GM23338 (cell line): Measurements from ENCODE around the gene RARRES2. TPM values are rescaled to one million over a fixed set of nuclear protein-coding genes. Genes with fewer than 3 reads are reported as not detected.

Source experiments
- ATAC-seq: fragments of 200-7000 bp; cut with Tn5 transposase; 3 replicates; pipeline ENCODE4 v1.9.1; 2020
- DNase-seq: peaks from one replicate; pipeline ENCODE4 v3.0.0-alpha.2; 2015; ENCODE audit warnings: low spot score
- H2AFZ ChIP-seq: fragments of 200-600 bp; sonication (generic); 2 replicates; pipeline ENCODE4 v1.8.0; 2016; ENCODE audit warnings: antibody characterized with exemption, mild to moderate bottlenecking, moderate library complexity
- H3F3A ChIP-seq: fragments of 200-600 bp; sonication (generic); replicated peaks from 2 replicates; pipeline ENCODE4 v1.8.0; 2017; ENCODE audit warnings: antibody characterized with exemption, mixed run types, low read depth
- H3K27ac ChIP-seq: fragments of 200-600 bp; sonication (generic); 2 replicates; pipeline ENCODE4 v1.6.1; 2016; ENCODE audit warnings: low read depth
- H3K27me3 ChIP-seq: fragments of 200-600 bp; sonication (generic); 2 replicates; pipeline ENCODE4 v1.8.0; 2016; ENCODE audit warnings: mild to moderate bottlenecking, mixed run types, moderate library complexity; ENCODE audit not compliant: insufficient read depth
- H3K36me3 ChIP-seq: fragments of 200-600 bp; sonication (generic); 2 replicates; pipeline ENCODE4 v1.8.0; 2016; ENCODE audit warnings: mild to moderate bottlenecking; ENCODE audit not compliant: insufficient read depth
- H3K4me1 ChIP-seq: fragments of 200-600 bp; sonication (generic); 2 replicates; pipeline ENCODE4 v1.8.0; 2016; ENCODE audit warnings: mild to moderate bottlenecking, moderate library complexity; ENCODE audit not compliant: insufficient read depth
- H3K4me2 ChIP-seq: fragments of 200-600 bp; sonication (generic); 2 replicates; pipeline ENCODE4 v1.7.1; 2017; ENCODE audit warnings: mixed run types
- H3K4me3 ChIP-seq: fragments of 200-600 bp; sonication (generic); 2 replicates; pipeline ENCODE4 v1.6.1; 2016; ENCODE audit warnings: mixed run types
- H3K79me2 ChIP-seq: fragments of 200-600 bp; sonication (generic); replicated peaks from 2 replicates; pipeline ENCODE4 v1.8.0; 2017; ENCODE audit warnings: mild to moderate bottlenecking; ENCODE audit not compliant: insufficient read depth
- H3K9me2 ChIP-seq: fragments of 200-600 bp; sonication (generic); 2 replicates; pipeline ENCODE4 v1.8.0; 2017; ENCODE audit not compliant: insufficient read depth
- H4K20me1 ChIP-seq: fragments of 200-600 bp; sonication (generic); replicated peaks from 2 replicates; pipeline ENCODE4 v1.8.0; 2017; ENCODE audit warnings: mild to moderate bottlenecking; ENCODE audit not compliant: insufficient read depth
- H3K27ac Mint-ChIP-seq: 2 replicates; pipeline ENCODE4 v1.8.0; 2020; ENCODE audit warnings: inconsistent platforms, mild to moderate bottlenecking, moderate library complexity, mixed read lengths
- H3K27me3 Mint-ChIP-seq: 3 replicates; pipeline ENCODE4 v1.8.0; 2022; ENCODE audit warnings: low read depth, mild to moderate bottlenecking, moderate library complexity, mixed read lengths, inconsistent platforms; ENCODE audit not compliant: insufficient read depth, poor library complexity
- H3K36me3 Mint-ChIP-seq: 3 replicates; pipeline ENCODE4 v1.8.0; 2021; ENCODE audit warnings: low read depth, mild to moderate bottlenecking, inconsistent platforms, moderate library complexity, mixed read lengths
- H3K4me1 Mint-ChIP-seq: 3 replicates; pipeline ENCODE4 v1.8.0; 2020; ENCODE audit warnings: mild to moderate bottlenecking, inconsistent platforms, mixed read lengths
- H3K4me3 Mint-ChIP-seq: 3 replicates; pipeline ENCODE4 v1.8.0; 2021; ENCODE audit warnings: moderate library complexity, mild to moderate bottlenecking, inconsistent platforms, mixed read lengths
- H3K9me3 Mint-ChIP-seq: 3 replicates; pipeline ENCODE4 v1.8.0; 2020; ENCODE audit warnings: moderate library complexity, mild to moderate bottlenecking, inconsistent platforms, mixed read lengths
- CREB1 ChIP-seq: fragments of 250-450 bp; sonication (Bioruptor Pico); IDR thresholded peaks from 2 replicates; pipeline ENCODE4 v1.5.0; 2020; ENCODE audit warnings: low read depth, mild to moderate bottlenecking, moderate library complexity
- EZH2 ChIP-seq: fragments of 200-600 bp; sonication (generic); IDR thresholded peaks from one replicate; pipeline ENCODE4 v1.8.0; 2017; ENCODE audit warnings: antibody characterized with exemption, mild to moderate bottlenecking, low read depth; ENCODE audit not compliant: unreplicated experiment
- EZH2phosphoT487 ChIP-seq: fragments of 200-600 bp; sonication (generic); IDR thresholded peaks from one replicate; pipeline ENCODE4 v1.8.1; 2018; ENCODE audit warnings: antibody characterized with exemption; ENCODE audit not compliant: unreplicated experiment
- JUNB ChIP-seq: IDR thresholded peaks from one replicate; pipeline ENCODE4 v1.6.1; 2016; ENCODE audit warnings: antibody characterized with exemption; ENCODE audit not compliant: unreplicated experiment
- POLR2AphosphoS5 ChIP-seq: IDR thresholded peaks from 2 replicates; pipeline ENCODE4 v1.6.1; 2016; ENCODE audit warnings: antibody characterized with exemption, low read depth
- ZNF114 ChIP-seq: fragments of 250-450 bp; sonication (Bioruptor Pico); IDR thresholded peaks from 2 replicates; pipeline ENCODE4 v1.5.0; 2020; ENCODE audit warnings: mild to moderate bottlenecking, moderate library complexity
- ZNF331 ChIP-seq: fragments of 250-450 bp; sonication (Bioruptor Pico); IDR thresholded peaks from 2 replicates; pipeline ENCODE4 v1.5.0; 2020; ENCODE audit warnings: low read depth, mild to moderate bottlenecking, moderate library complexity
- polyA plus RNA-seq: library from polyadenylated mRNA; unstranded; fragments of >200 nt; fragmentation: Nextera tagmentation; extraction: Ambion mirVana; gene quantifications from 2 replicates; pipeline ENCODE4 v1.2.1, GENCODE V29; 2016
- total RNA-seq: library from RNA; depleted of rRNA; stranded (reverse); fragments of >200 nt; shearing (Covaris generic); gene quantifications from 2 replicates; pipeline ENCODE4 v1.2.3, GENCODE V29; 2014
- TF ChIP-seq, protein P1 (sequence below), 2 experiments: fragments of 200-600 bp in 1 of 2; sonication (generic) in 1 of 2; conservative IDR thresholded peaks; 2 replicates each; pipeline versions ENCODE4 v1.5.1 to v1.6.1; 2016 to 2017; ENCODE audit warnings: antibody characterized with exemption in 2 of 2, low read depth in 2 of 2, mild to moderate bottlenecking in 2 of 2, moderate library complexity in 1 of 2
- TF ChIP-seq, protein P2 (sequence below): IDR thresholded peaks from one replicate; pipeline ENCODE4 v1.6.1; 2018; ENCODE audit warnings: antibody characterized with exemption; ENCODE audit not compliant: unreplicated experiment

RARRES2 gene
- total and polyA plus RNA-seq, 2 experiments from 2014 or later: 169 to 314 TPM

GRCh38 chr7:150360363-150361058, 19.1 kb upstream of the RARRES2 start:
- Mint-ChIP-seq H3K27ac (no peak overlapping the region), H3K4me3 (no peak overlapping the region), H3K9me3 (no peaks in the 10 kb centered on the region; the same call in 2 of the 3 replicates), H3K27me3 (peaks cover 5% of the 10 kb centered on the region), H3K36me3 (no peaks in the 10 kb centered on the region; the same call in 2 of the 3 replicates), H3K4me1 (peaks cover 57% of the 10 kb centered on the region)
- Histone ChIP-seq H3K4me1 (peaks cover 49% of the 10 kb centered on the region), H3K4me3 (no peak overlapping the region), H3K27ac (no peak overlapping the region; the same call in 1 of the 2 replicates), H3K79me2 (no peaks in the 10 kb centered on the region), H3K36me3 (no peaks in the 10 kb centered on the region; the same call in 1 of the 2 replicates), H2AFZ (no peak overlapping the region), H3K4me2 (no peak overlapping the region), H3F3A (peaks cover 21% of the 10 kb centered on the region), H3K9me2 (no peaks in the 10 kb centered on the region), H4K20me1 (no peaks in the 10 kb centered on the region), H3K27me3 (no peaks in the 10 kb centered on the region)
- TF ChIP-seq ZNF114 (CRISPR knock-in tag): no peak
- DNase-seq (no peak), ATAC-seq (no peak)

- H4K20me1 ChIP-seq: no peaks in the 10 kb centered on the region
- no peak overlapping the region for H3K27ac Mint-ChIP-seq
- no peaks in the 10 kb centered on the region; the same call in 2 of the 3 replicates for H3K36me3 Mint-ChIP-seq
- peaks cover 54% of the 10 kb centered on the region for H3K4me1 Mint-ChIP-seq
- ATAC-seq (no peak), DNase-seq (no peak)
- peaks cover 49% of the 10 kb centered on the region for H3K4me1 ChIP-seq
- no peaks in the 10 kb centered on the region; the same call in 2 of the 3 replicates for H3K9me3 Mint-ChIP-seq
- peaks cover 21% of the 10 kb centered on the region for H3F3A ChIP-seq
- peaks cover 5% of the 10 kb centered on the region for H3K27me3 Mint-ChIP-seq
- H3K36me3 ChIP-seq: no peaks in the 10 kb centered on the region; the same call in 1 of the 2 replicates
- H3K4me3 ChIP-seq: no peak overlapping the region
- H3K4me2 ChIP-seq: no peak overlapping the region
- no peak overlapping the region for H3K27ac ChIP-seq
- no peaks in the 10 kb centered on the region for H3K27me3 ChIP-seq
- no peaks in the 10 kb centered on the region for H3K9me2 ChIP-seq
- no peak overlapping the region for H2AFZ ChIP-seq
- H3K4me3 Mint-ChIP-seq: no peak overlapping the region
- H3K79me2 ChIP-seq: no peaks in the 10 kb centered on the region
- no peak for TF ChIP-seq POLR2AphosphoS5
- TF ChIP-seq, protein P1, sequence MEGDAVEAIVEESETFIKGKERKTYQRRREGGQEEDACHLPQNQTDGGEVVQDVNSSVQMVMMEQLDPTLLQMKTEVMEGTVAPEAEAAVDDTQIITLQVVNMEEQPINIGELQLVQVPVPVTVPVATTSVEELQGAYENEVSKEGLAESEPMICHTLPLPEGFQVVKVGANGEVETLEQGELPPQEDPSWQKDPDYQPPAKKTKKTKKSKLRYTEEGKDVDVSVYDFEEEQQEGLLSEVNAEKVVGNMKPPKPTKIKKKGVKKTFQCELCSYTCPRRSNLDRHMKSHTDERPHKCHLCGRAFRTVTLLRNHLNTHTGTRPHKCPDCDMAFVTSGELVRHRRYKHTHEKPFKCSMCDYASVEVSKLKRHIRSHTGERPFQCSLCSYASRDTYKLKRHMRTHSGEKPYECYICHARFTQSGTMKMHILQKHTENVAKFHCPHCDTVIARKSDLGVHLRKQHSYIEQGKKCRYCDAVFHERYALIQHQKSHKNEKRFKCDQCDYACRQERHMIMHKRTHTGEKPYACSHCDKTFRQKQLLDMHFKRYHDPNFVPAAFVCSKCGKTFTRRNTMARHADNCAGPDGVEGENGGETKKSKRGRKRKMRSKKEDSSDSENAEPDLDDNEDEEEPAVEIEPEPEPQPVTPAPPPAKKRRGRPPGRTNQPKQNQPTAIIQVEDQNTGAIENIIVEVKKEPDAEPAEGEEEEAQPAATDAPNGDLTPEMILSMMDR (conservative IDR thresholded peaks at IDR 0.05; ENCODE audit: low read depth in 2 of 2): no peak
- TF ChIP-seq ZNF331 (CRISPR knock-in tag): no peak
- TF ChIP-seq, protein P2, sequence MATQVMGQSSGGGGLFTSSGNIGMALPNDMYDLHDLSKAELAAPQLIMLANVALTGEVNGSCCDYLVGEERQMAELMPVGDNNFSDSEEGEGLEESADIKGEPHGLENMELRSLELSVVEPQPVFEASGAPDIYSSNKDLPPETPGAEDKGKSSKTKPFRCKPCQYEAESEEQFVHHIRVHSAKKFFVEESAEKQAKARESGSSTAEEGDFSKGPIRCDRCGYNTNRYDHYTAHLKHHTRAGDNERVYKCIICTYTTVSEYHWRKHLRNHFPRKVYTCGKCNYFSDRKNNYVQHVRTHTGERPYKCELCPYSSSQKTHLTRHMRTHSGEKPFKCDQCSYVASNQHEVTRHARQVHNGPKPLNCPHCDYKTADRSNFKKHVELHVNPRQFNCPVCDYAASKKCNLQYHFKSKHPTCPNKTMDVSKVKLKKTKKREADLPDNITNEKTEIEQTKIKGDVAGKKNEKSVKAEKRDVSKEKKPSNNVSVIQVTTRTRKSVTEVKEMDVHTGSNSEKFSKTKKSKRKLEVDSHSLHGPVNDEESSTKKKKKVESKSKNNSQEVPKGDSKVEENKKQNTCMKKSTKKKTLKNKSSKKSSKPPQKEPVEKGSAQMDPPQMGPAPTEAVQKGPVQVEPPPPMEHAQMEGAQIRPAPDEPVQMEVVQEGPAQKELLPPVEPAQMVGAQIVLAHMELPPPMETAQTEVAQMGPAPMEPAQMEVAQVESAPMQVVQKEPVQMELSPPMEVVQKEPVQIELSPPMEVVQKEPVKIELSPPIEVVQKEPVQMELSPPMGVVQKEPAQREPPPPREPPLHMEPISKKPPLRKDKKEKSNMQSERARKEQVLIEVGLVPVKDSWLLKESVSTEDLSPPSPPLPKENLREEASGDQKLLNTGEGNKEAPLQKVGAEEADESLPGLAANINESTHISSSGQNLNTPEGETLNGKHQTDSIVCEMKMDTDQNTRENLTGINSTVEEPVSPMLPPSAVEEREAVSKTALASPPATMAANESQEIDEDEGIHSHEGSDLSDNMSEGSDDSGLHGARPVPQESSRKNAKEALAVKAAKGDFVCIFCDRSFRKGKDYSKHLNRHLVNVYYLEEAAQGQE: no peak
- TF ChIP-seq CREB1 (CRISPR knock-in tag): no peak
- no peak for TF ChIP-seq EZH2phosphoT487
- TF ChIP-seq EZH2: no peak
- no peak for TF ChIP-seq JUNB
These were observed 18.4 kb upstream of the RARRES2 start for GRCh38 chr7:150359622-150360362.
